HepG2 (cell line): ENCODE data around the gene PIK3R1. TPM values are rescaled to one million over a fixed set of nuclear protein-coding genes. Genes with fewer than 3 reads are reported as not detected.
A peak's percentile ranks its signal among the peaks of the same experiment; 100 is the strongest.

Experiments used
- BCL6 ChIP-seq: IDR thresholded peaks from 2 replicates; pipeline ENCODE4 v1.6.1; 2016; ENCODE audit warnings: missing genetic modification reagents, missing compliant biosample characterization
- GATAD1 ChIP-seq: IDR thresholded peaks from 2 replicates; pipeline ENCODE4 v1.6.1; 2016; ENCODE audit warnings: missing genetic modification reagents, missing compliant biosample characterization
- MAZ ChIP-seq, 2 experiments: sonication (generic) in 1 of 2; formaldehyde crosslinking in 1 of 2; IDR thresholded peaks; 2 replicates each; pipeline versions ENCODE4 v1.5.0 to v1.6.1; 2012 to 2020; ENCODE audit warnings: low read depth in 2 of 2, mild to moderate bottlenecking in 2 of 2, borderline replicate concordance in 1 of 2, improper control_type of control experiment in 1 of 2, low read length in 1 of 2, missing genetic modification reagents in 1 of 2, moderate library complexity in 1 of 2
- PAXIP1 ChIP-seq: sonication (generic); formaldehyde crosslinking; conservative IDR thresholded peaks from 2 replicates; pipeline ENCODE4 v1.4.0; 2020; ENCODE audit warnings: mild to moderate bottlenecking, missing genetic modification reagents, moderate library complexity
- SNAPC5 ChIP-seq: sonication (generic); formaldehyde crosslinking; IDR thresholded peaks from 2 replicates; pipeline ENCODE4 v1.8.1; 2023; ENCODE audit warnings: mild to moderate bottlenecking, missing genetic modification reagents, borderline replicate concordance
- THAP9 ChIP-seq: sonication (generic); formaldehyde crosslinking; IDR thresholded peaks from 2 replicates; pipeline ENCODE4; 2020; ENCODE audit warnings: missing genetic modification reagents, mild to moderate bottlenecking, borderline replicate concordance
- UBTF ChIP-seq: sonication (generic); formaldehyde crosslinking; IDR thresholded peaks from 2 replicates; pipeline ENCODE4 v1.4.0; 2020; ENCODE audit warnings: mild to moderate bottlenecking, missing genetic modification reagents
- USF2 ChIP-seq, 2 experiments: sonication (generic) in 1 of 2; formaldehyde crosslinking in 1 of 2; IDR thresholded peaks; 2 replicates each; pipeline versions ENCODE4 v1.5.1 to v1.6.1; 2011 to 2020; ENCODE audit warnings: borderline replicate concordance in 1 of 2, low read depth in 1 of 2, low read length in 1 of 2, mild to moderate bottlenecking in 1 of 2, missing genetic modification reagents in 1 of 2, moderate library complexity in 1 of 2
- YY1 ChIP-seq: IDR thresholded peaks from 2 replicates; pipeline ENCODE4 v1.6.1; 2011; ENCODE audit warnings: low read length, low read depth, moderate library complexity, mild to moderate bottlenecking; ENCODE audit not compliant: insufficient read depth, insufficient replicate concordance
- ZNF136 ChIP-seq: sonication (generic); formaldehyde crosslinking; IDR thresholded peaks from 2 replicates; pipeline ENCODE4 v1.8.1; 2022; ENCODE audit warnings: low read depth, mild to moderate bottlenecking, moderate library complexity, missing genetic modification reagents
- ZNF503 ChIP-seq: sonication (generic); formaldehyde crosslinking; IDR thresholded peaks from 2 replicates; pipeline ENCODE4 v1.4.0; 2020; ENCODE audit warnings: missing genetic modification reagents
- polyA plus RNA-seq, 8 experiments: library from polyadenylated mRNA; depleted of rRNA in 3 of 8; stranded (reverse) in 7 of 8; unstranded in 1 of 8; fragments of >200 nt; fragmentation: Illumina TruSeq in 4 of 8; extraction: Trizol in 4 of 8; gene quantifications; 2 replicates each; pipeline versions ENCODE4 v1.2.1 to v1.2.3, GENCODE V29; 2011 to 2016; ENCODE audit warnings: low read depth in 4 of 8, missing spikeins in 1 of 8, mixed read lengths in 1 of 8; ENCODE audit not compliant: insufficient read depth in 1 of 8
- total RNA-seq, 5 experiments: library from RNA; depleted of rRNA; stranded (reverse); fragments of >200 nt; fragmentation: Illumina TruSeq; extraction: Trizol; gene quantifications; 2 replicates each; pipeline ENCODE4 v1.2.3, GENCODE V29; 2016; ENCODE audit warnings: low read depth in 1 of 5

The PIK3R1 gene
- total and polyA plus RNA-seq, 2 of the 13 experiments (the other 11 are each of a cell fraction or from before 2014, with no cell fraction given) = 8.4 to 21.3 TPM

GRCh38 chr5:68215208-68215897 lies at the start of gene PIK3R1 (continued):
- TF ChIP-seq SNAPC5 = no peak
- 0 out of 2 replicates have a peak, but pooled peaks have one; percentile 35 for TF ChIP-seq THAP9 (CRISPR knock-in tag)
- TF ChIP-seq BCL6 = peak; percentile 45; the same call in 1 of the 2 replicates
- 0 out of 2 replicates have a peak, but pooled peaks have one; percentile 22 for TF ChIP-seq GATAD1
- peak; percentile 61 for TF ChIP-seq YY1
- TF ChIP-seq USF2 (IDR thresholded peaks at IDR 0.05; ENCODE audit: low read depth, low read length) = no peak
- TF ChIP-seq USF2 (CRISPR knock-in tag; IDR thresholded peaks at IDR 0.05; ENCODE audit: borderline replicate concordance) = no peak
- TF ChIP-seq UBTF (CRISPR knock-in tag) = peak; percentile 99
- TF ChIP-seq MAZ (IDR thresholded peaks at IDR 0.05; ENCODE audit: borderline replicate concordance, low read depth, low read length) = peak; percentile 70; the same call in 1 of the 2 replicates
- TF ChIP-seq MAZ (CRISPR knock-in tag; IDR thresholded peaks at IDR 0.05; ENCODE audit: low read depth) = peak; percentile 87
- 0 out of 2 replicates have a peak, but pooled peaks have one; percentile 41 for TF ChIP-seq ZNF136 (CRISPR knock-in tag)
- peak; percentile 45; the same call in 1 of the 2 replicates for TF ChIP-seq PAXIP1 (CRISPR knock-in tag)
- peak; percentile 61 for TF ChIP-seq ZNF503
